HepG2 (cell line): ENCODE results near the gene SNCG. TPM values are rescaled to one million over a fixed set of nuclear protein-coding genes. Genes with fewer than 3 reads are reported as not detected.

Experiments
- ATAC-seq: fragments of 200-7000 bp; cut with Tn5 transposase; 3 replicates; pipeline ENCODE4 v1.9.1; 2020; ENCODE audit warnings: mild to moderate bottlenecking, moderate library complexity
- BruUV-seq: library from RNA; stranded (reverse); fragments of 400-500 nt; replicated peaks from 2 replicates; lab custom pipeline; 2021; lab: Mats Ljungman, UMichigan
- CTCF ChIA-PET: fragments of 300-600 bp; formaldehyde crosslinking; extraction: SDS; loops from one replicate; lab custom pipeline; 2021; ENCODE audit warnings: low total read pairs, inconsistent platforms, low intra/inter-chr PET ratio; lab: Yijun Ruan, JAX
- POLR2A ChIA-PET: fragments of 350-600 bp; sonication (Branson Sonifier 250); formaldehyde crosslinking; loops from one replicate; lab custom pipeline; 2020; ENCODE audit warnings: antibody characterized with exemption, inconsistent platforms; lab: Yijun Ruan, JAX
- DNase-seq: peaks from one replicate; pipeline ENCODE4 v3.0.0-alpha.2; 2015; ENCODE audit warnings: low spot score
- FAIRE-seq: peaks from 3 replicates; lab custom pipeline; 2011; peaks lifted over from hg19 to GRCh38; lab: Jason Lieb, UNC
- H2AFZ ChIP-seq: one replicate; pipeline ENCODE4 v1.6.1; 2011; ENCODE audit warnings: low read length, inconsistent platforms
- H3K27ac ChIP-seq: fragments of 300-600 bp; 3 replicates; pipeline ENCODE4 v1.8.0; 2011; ENCODE audit warnings: mixed run types, mild to moderate bottlenecking, mixed read lengths, low read length, inconsistent platforms; ENCODE audit not compliant: insufficient read depth; ENCODE audit errors: extremely low read length
- H3K27me3 ChIP-seq, 2 experiments: fragments of 200-600 bp in 1 of 2; 2 replicates in 1 of 2; 3 replicates in 1 of 2; pipeline versions ENCODE4 v1.6.0 to v1.8.0; 2011; ENCODE audit warnings: low read length in 2 of 2, mild to moderate bottlenecking in 2 of 2, moderate library complexity in 2 of 2, inconsistent platforms in 1 of 2; ENCODE audit not compliant: insufficient read depth in 2 of 2, control insufficient read depth in 1 of 2
- H3K36me3 ChIP-seq, 2 experiments: fragments of 200-600 bp in 1 of 2; replicated peaks in 1 of 2; 2 replicates in 1 of 2; 3 replicates in 1 of 2; pipeline versions ENCODE4 v1.5.1 to v1.8.0; 2011; ENCODE audit warnings: low read length in 2 of 2, inconsistent platforms in 1 of 2; ENCODE audit not compliant: insufficient read depth in 2 of 2, control insufficient read depth in 1 of 2
- H3K4me1 ChIP-seq: 2 replicates; pipeline ENCODE4 v1.5.1; 2012; ENCODE audit warnings: low read length, inconsistent platforms; ENCODE audit not compliant: insufficient read depth
- H3K4me2 ChIP-seq: 2 replicates; pipeline ENCODE4 v1.6.0; 2011; ENCODE audit warnings: low read depth, low read length, inconsistent platforms
- H3K4me3 ChIP-seq, 3 experiments: fragments of 200-600 bp in 1 of 3; sonication (generic), shearing (Covaris generic) in 1 of 3; replicated peaks in 1 of 3; 2 replicates each; pipeline ENCODE4 v1.5.1; 2011 to 2016; ENCODE audit warnings: low read length in 3 of 3, inconsistent platforms in 2 of 3, low read depth in 2 of 3, mild to moderate bottlenecking in 2 of 3, control low read depth in 1 of 3, mixed read lengths in 1 of 3; ENCODE audit not compliant: insufficient read depth in 1 of 3
- H3K79me2 ChIP-seq: one replicate; pipeline ENCODE4 v1.6.1; 2011; ENCODE audit warnings: low read length, inconsistent platforms; ENCODE audit not compliant: insufficient read depth
- H3K9ac ChIP-seq: 2 replicates; pipeline ENCODE4 v1.6.0; 2011; ENCODE audit warnings: mild to moderate bottlenecking, low read depth, low read length, inconsistent platforms; ENCODE audit not compliant: insufficient read depth
- H3K9me3 ChIP-seq: 2 replicates; pipeline ENCODE4 v1.5.1; 2012; ENCODE audit warnings: mild to moderate bottlenecking, low read length
- H4K20me1 ChIP-seq: 2 replicates; pipeline ENCODE4 v1.6.0; 2011; ENCODE audit warnings: inconsistent platforms, mild to moderate bottlenecking, low read length, moderate library complexity; ENCODE audit not compliant: insufficient read depth
- CBFB ChIP-seq: sonication (generic); formaldehyde crosslinking; IDR thresholded peaks from 2 replicates; pipeline ENCODE4 v1.4.0; 2020; ENCODE audit warnings: missing genetic modification reagents
- CCAR2 ChIP-seq: fragments of 200-400 bp; formaldehyde crosslinking; optimal IDR thresholded peaks from 2 replicates; pipeline ENCODE3; 2018; ENCODE audit warnings: low read depth, mild to moderate bottlenecking, low read length, moderate library complexity
- GABPB1 ChIP-seq: IDR thresholded peaks from 2 replicates; pipeline ENCODE4 v1.6.1; 2016; ENCODE audit warnings: mild to moderate bottlenecking, missing genetic modification reagents, moderate library complexity, missing compliant biosample characterization
- PAX8 ChIP-seq: sonication (generic); formaldehyde crosslinking; IDR thresholded peaks from 2 replicates; pipeline ENCODE4 v1.8.0; 2022; ENCODE audit warnings: mild to moderate bottlenecking, missing genetic modification reagents, borderline replicate concordance
- YEATS4 ChIP-seq: sonication (generic); formaldehyde crosslinking; IDR thresholded peaks from 2 replicates; pipeline ENCODE4 v1.4.0; 2020; ENCODE audit warnings: missing genetic modification reagents, borderline replicate concordance
- ZNF329 ChIP-seq: sonication (generic); formaldehyde crosslinking; IDR thresholded peaks from 2 replicates; pipeline ENCODE4 v1.9.0; 2021; ENCODE audit warnings: low read depth, mild to moderate bottlenecking, missing genetic modification reagents
- ZNF34 ChIP-seq: sonication (generic); formaldehyde crosslinking; IDR thresholded peaks from 2 replicates; pipeline ENCODE4 v1.4.0; 2020; ENCODE audit warnings: mild to moderate bottlenecking, missing genetic modification reagents, borderline replicate concordance
- WGBS: methylation state at CpG from one replicate; pipeline ENCODE4 v1.1.6; 2017; ENCODE audit warnings: low lambda C conversion rate; 5-methylcytosine and 5-hydroxymethylcytosine counted together
- in situ Hi-C: cut with HindIII; loops from 2 replicates; pipeline ENCODE4 v1.10.0; 2017; ENCODE audit warnings: low pct_unique_long_range_greater_than_20kb; ENCODE audit not compliant: extremely low pct_ligation_motif_present
- intact Hi-C: fragments of 100-400 bp; cut with micrococcal nuclease; formaldehyde crosslinking; loops from one replicate; pipeline ENCODE4 v1.10.0; 2022; ENCODE audit not compliant: unreplicated experiment
- polyA plus RNA-seq, 8 experiments: library from polyadenylated mRNA; depleted of rRNA in 3 of 8; stranded (reverse) in 7 of 8; unstranded in 1 of 8; fragments of >200 nt; fragmentation: Illumina TruSeq in 4 of 8; extraction: Trizol in 4 of 8; gene quantifications; 2 replicates each; pipeline versions ENCODE4 v1.2.1 to v1.2.3, GENCODE V29; 2011 to 2016; ENCODE audit warnings: low read depth in 4 of 8, missing spikeins in 1 of 8, mixed read lengths in 1 of 8; ENCODE audit not compliant: insufficient read depth in 1 of 8
- total RNA-seq, 5 experiments: library from RNA; depleted of rRNA; stranded (reverse); fragments of >200 nt; fragmentation: Illumina TruSeq; extraction: Trizol; gene quantifications; 2 replicates each; pipeline ENCODE4 v1.2.3, GENCODE V29; 2016; ENCODE audit warnings: low read depth in 1 of 5
- TF ChIP-seq, protein P1 (sequence below): sonication (generic); formaldehyde crosslinking; IDR thresholded peaks from 2 replicates; pipeline ENCODE4 v1.9.0; 2022; ENCODE audit warnings: missing genetic modification reagents, mild to moderate bottlenecking, borderline replicate concordance
- TF ChIP-seq, protein P2 (sequence below): IDR thresholded peaks from 2 replicates; pipeline ENCODE4 v1.6.1; 2016; ENCODE audit warnings: low read depth, missing genetic modification reagents, missing compliant biosample characterization

Gene SNCG
- total and polyA plus RNA-seq, 2 of the 13 experiments (the other 11 are each of a cell fraction or from before 2014, with no cell fraction given), result 0.22 to 0.91 TPM

GRCh38 chr10:86968271-86968993, 10.0 kb downstream of the SNCG start, which contains the start of gene ADIRF:
ADIRF (plus strand) TSS chr10:86968482; CDS start chr10:86968545, 63 bp downstream.
- DNase-seq (no peak), FAIRE-seq (no peak), ATAC-seq (peak; percentile 25)
- Histone ChIP-seq H3K36me3 (no peaks in the 10 kb centered on the region), H3K4me1 (peaks cover 30% of the 10 kb centered on the region), H4K20me1 (no peaks in the 10 kb centered on the region), H3K27me3 (peaks cover 5 to 62% of the 10 kb centered on the region in 2 experiments; a peak in 3 of 5 replicates), H3K4me3 (peak within 1 kb of the TSS in 1 of 3 experiments; percentile 53; a peak in 1 of 6 replicates), H3K27ac (no peak within 1 kb of the TSS), H3K79me2 (no peaks in the 10 kb centered on the region), H3K9me3 (no peaks in the 10 kb centered on the region), H2AFZ (no peak within 1 kb of the TSS), H3K4me2 (peak within 1 kb of the TSS; percentile 67), H3K9ac (no peak within 1 kb of the TSS)
- TF ChIP-seq ZNF34 (CRISPR knock-in tag) (no peak), GABPB1 (peak; percentile 15; the same call in 1 of the 2 replicates)
- in situ Hi-C loops (no loop called here), intact Hi-C loops (no loop called here)
- POLR2A ChIA-PET, result no interaction called here
- CTCF ChIA-PET, result no interaction called here
- whole genome bisulfite sequencing, result 60% methylated on average over 24 of the region's 59 CpGs
- BruUV-seq, result no TSS peak

DNA sequence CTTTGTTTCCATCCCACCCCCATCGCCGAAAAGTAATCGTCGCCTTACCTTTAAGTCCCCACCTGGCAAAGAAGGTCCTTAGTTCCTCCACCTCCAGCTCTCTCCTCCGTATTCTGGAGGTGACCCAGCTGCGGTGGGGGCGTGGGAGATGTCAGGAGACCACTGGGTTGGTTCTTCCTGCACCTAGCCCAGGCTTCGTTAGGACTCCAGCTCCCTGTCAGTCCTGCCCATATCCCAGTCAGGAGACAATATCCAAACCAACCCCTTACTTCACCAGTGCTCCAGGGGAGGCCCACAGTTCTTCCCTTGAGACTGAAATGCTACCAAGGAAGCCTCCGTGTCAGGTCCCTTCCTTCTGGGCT, 10.6 kb downstream of the SNCG start:
- H3K79me2 ChIP-seq, result no peaks in the 10 kb centered on the region
- no peaks in the 10 kb centered on the region for H3K36me3 ChIP-seq
- intact Hi-C loops (no loop called here), in situ Hi-C loops (no loop called here)
- ATAC-seq, result no peak
- no peak overlapping the region for H3K9ac ChIP-seq
- ChIA-PET POLR2A (no interaction called here), CTCF (no interaction called here)
- no peaks in the 10 kb centered on the region for H4K20me1 ChIP-seq
- 20% methylated on average over 4 of the region's 9 CpGs for WGBS
- H3K4me2 ChIP-seq, result no peak overlapping the region
- H3K4me3 ChIP-seq, result no peak overlapping the region
- no peaks in the 10 kb centered on the region for H3K9me3 ChIP-seq
- no peak for DNase-seq
- no TSS peak for BruUV-seq
- no peak overlapping the region for H3K27ac ChIP-seq
- peaks cover 5 to 60% of the 10 kb centered on the region in 2 experiments; a peak in 3 of 5 replicates for H3K27me3 ChIP-seq
- no peak overlapping the region for H2AFZ ChIP-seq
- no peak for FAIRE-seq
- H3K4me1 ChIP-seq, result peaks cover 30% of the 10 kb centered on the region
- TF ChIP-seq CCAR2, result no peak
- TF ChIP-seq ZNF329 (CRISPR knock-in tag), result no peak
- TF ChIP-seq, protein P1, sequence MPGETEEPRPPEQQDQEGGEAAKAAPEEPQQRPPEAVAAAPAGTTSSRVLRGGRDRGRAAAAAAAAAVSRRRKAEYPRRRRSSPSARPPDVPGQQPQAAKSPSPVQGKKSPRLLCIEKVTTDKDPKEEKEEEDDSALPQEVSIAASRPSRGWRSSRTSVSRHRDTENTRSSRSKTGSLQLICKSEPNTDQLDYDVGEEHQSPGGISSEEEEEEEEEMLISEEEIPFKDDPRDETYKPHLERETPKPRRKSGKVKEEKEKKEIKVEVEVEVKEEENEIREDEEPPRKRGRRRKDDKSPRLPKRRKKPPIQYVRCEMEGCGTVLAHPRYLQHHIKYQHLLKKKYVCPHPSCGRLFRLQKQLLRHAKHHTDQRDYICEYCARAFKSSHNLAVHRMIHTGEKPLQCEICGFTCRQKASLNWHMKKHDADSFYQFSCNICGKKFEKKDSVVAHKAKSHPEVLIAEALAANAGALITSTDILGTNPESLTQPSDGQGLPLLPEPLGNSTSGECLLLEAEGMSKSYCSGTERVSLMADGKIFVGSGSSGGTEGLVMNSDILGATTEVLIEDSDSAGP (CRISPR knock-in tag), result no peak
- no peak for TF ChIP-seq PAX8
- TF ChIP-seq, protein P2, sequence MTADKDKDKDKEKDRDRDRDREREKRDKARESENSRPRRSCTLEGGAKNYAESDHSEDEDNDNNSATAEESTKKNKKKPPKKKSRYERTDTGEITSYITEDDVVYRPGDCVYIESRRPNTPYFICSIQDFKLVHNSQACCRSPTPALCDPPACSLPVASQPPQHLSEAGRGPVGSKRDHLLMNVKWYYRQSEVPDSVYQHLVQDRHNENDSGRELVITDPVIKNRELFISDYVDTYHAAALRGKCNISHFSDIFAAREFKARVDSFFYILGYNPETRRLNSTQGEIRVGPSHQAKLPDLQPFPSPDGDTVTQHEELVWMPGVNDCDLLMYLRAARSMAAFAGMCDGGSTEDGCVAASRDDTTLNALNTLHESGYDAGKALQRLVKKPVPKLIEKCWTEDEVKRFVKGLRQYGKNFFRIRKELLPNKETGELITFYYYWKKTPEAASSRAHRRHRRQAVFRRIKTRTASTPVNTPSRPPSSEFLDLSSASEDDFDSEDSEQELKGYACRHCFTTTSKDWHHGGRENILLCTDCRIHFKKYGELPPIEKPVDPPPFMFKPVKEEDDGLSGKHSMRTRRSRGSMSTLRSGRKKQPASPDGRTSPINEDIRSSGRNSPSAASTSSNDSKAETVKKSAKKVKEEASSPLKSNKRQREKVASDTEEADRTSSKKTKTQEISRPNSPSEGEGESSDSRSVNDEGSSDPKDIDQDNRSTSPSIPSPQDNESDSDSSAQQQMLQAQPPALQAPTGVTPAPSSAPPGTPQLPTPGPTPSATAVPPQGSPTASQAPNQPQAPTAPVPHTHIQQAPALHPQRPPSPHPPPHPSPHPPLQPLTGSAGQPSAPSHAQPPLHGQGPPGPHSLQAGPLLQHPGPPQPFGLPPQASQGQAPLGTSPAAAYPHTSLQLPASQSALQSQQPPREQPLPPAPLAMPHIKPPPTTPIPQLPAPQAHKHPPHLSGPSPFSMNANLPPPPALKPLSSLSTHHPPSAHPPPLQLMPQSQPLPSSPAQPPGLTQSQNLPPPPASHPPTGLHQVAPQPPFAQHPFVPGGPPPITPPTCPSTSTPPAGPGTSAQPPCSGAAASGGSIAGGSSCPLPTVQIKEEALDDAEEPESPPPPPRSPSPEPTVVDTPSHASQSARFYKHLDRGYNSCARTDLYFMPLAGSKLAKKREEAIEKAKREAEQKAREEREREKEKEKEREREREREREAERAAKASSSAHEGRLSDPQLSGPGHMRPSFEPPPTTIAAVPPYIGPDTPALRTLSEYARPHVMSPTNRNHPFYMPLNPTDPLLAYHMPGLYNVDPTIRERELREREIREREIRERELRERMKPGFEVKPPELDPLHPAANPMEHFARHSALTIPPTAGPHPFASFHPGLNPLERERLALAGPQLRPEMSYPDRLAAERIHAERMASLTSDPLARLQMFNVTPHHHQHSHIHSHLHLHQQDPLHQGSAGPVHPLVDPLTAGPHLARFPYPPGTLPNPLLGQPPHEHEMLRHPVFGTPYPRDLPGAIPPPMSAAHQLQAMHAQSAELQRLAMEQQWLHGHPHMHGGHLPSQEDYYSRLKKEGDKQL (CRISPR knock-in tag), result no peak
- TF ChIP-seq YEATS4, result no peak
- TF ChIP-seq CBFB (CRISPR knock-in tag), result no peak
